ENCODE measurements around the gene PLCG1.

The PLCG1 gene

GRCh38 chr20:41219824-41220223 lies 82.5 kb downstream of the PLCG1 start:
- no peak for DNase-seq

DNA sequence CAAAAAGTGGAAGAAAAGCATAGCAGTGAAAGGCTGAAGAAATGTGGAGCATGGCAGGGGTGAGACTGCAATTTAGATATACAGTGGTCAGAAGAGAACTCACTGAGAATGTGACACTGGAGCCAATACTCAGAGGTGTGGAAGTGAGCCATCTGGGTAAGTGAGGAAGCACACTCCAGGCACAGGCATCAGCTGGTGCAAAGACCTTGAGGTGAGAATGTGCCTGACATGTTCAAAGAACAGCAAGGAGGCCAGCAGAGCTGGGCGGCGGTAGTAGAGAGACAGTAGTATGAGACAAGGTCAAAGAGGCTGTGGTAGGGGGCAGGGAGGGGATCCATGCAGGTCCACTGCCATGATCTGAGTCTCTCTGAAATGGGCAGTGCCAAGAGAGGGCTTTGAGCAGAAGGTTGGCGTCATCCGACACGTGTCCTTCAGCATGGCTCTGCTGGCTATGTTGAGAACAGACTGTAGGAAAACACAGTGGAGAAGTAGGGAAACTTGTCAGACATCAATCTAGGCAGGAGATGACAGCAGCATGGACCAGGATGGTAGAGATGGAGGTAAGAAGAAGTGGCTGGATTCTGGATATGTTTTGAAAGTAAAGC lies 84.4 kb downstream of the PLCG1 start:
- no peak for DNase-seq

DNA sequence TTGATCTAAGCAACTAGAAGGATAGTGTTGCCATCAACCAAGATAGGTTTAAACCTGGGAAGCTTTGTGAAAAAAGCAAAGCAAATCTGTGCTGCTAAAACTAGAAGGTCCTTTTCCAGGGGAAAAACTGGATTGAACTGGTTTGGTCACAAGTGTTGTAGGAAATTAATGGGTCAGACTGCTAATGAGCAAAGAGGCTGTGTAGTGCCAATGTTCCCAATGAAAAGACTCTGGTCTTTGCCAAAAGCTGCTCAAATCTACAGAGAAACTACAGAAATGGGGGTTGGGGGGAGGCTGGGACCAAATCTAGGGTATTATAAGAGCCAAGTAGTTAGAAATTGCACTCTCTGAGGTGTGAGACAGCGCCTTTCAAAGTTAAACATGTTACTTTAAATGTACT lies 85.0 kb downstream of the PLCG1 start:
- DNase-seq: no peak

DNA sequence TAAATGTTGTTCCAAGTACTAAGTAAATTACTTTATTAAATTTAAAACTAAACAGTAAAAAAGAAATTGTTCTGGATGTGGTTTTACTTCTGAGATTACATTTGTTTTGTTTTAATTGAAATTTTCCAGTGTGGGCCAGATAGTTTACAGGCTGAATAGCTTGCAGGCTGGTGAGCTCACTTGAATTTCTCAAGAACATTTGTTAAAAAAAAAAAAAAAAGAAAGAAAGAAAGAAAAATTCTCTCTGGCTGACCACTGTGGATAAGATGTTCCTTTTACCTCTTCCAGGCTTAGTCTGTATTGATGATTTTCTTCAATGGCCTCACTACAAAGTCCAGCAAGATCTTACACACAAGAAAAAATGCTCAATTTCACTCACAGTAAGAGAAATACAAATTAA lies 85.4 kb downstream of the PLCG1 start:
- DNase-seq: no peak

GRCh38 chr20:41223112-41223511 lies 85.8 kb downstream of the PLCG1 start:
- DNase-seq: no peak

DNA sequence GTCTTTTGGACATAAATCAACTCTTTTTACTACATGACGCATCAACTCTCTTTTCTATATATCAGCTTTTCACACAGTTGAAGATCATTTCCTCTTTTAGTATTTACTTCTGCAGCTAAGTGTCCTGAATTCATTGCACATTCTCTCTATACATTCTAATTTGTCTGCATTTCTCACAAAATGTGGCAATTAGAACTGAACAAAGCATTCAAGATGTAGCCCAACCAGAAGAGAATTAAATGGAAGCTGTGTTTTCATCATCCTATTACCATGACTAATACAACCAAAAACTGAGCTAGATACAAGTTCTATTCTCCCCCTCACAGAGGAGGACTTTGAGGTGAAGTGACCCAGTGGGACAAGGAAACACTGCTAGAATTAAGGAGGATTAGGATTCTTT lies 86.9 kb downstream of the PLCG1 start:
- DNase-seq: no peak

GRCh38 chr20:41225091-41225490 lies 87.7 kb downstream of the PLCG1 start:
- DNase-seq: no peak

DNA sequence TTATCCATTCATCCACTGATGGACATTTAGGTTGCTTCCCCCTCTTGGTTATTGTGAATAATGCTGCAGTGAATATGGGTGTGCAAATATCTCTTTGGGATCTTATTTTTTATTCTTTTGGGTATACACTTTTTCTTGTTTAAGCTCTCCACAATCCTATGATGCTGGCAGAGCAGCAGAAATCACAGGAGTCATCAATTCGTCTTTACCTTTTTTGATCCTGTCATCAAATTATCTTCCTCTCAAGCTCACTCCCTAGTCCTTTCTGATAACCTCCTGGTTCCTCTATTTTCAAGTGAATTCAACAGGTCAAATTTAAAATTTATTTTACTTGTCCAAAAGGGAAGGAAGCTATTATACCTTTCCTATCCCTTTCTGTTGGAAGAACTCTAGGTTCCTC lies 89.1 kb downstream of the PLCG1 start:
- no peak for DNase-seq
